ENCODE results near the gene ZNF761.
"Not testable (repeated sequence)": the region's sequence is repeated elsewhere in the genome, so short reads cannot be mapped to it uniquely, and the experiment has no call there.

ZNF761 gene

GRCh38 chr19:53498024-53498395, 66.2 kb downstream of the ZNF761 start:
- H3K9me3 ChIP-seq (ENCODE audit: control insufficient read depth, insufficient read depth, low read length); H3K9ac ChIP-seq (ENCODE audit: low read depth, low read length); H3K27me3 ChIP-seq (ENCODE audit: control insufficient read depth, insufficient read depth, low read length); H3K4me3 ChIP-seq (ENCODE audit: low read depth, low read length); H3K36me3 ChIP-seq (ENCODE audit: control insufficient read depth, insufficient read depth, low read length); H3K4me1 ChIP-seq (ENCODE audit: control insufficient read depth, insufficient read depth, low read length): not testable (repeated sequence)

DNA sequence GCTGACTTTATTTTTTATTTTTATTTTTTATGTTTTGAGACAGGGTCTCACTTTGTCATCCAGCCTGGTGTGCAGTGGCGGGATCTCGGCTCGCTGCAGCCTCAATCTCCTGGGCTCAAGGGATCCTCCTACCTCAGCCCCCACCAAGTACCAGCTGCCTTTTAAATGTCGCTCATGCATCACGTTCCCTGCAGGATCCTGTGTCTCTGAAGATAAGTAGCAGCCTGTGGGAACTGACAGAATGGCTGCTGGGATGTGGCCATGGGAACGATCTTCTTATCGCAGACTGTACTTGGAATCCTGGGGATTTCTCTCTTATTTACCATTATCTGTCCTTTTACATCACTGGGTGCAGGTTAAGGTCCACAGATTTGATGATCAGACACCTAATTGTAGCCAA, 71.4 kb downstream of the ZNF761 start:
- not testable (repeated sequence) for H3K9ac ChIP-seq (ENCODE audit: low read depth, low read length); H3K4me3 ChIP-seq (ENCODE audit: low read depth, low read length); H3K27me3 ChIP-seq (ENCODE audit: control insufficient read depth, insufficient read depth, low read length); H3K36me3 ChIP-seq (ENCODE audit: control insufficient read depth, insufficient read depth, low read length); H3K9me3 ChIP-seq (ENCODE audit: control insufficient read depth, insufficient read depth, low read length)
- peaks cover 13% of the 10 kb centered on the region for H3K4me1 ChIP-seq (ENCODE audit: control insufficient read depth, insufficient read depth, low read length)

GRCh38 chr19:53503671-53504364, 72.0 kb downstream of the ZNF761 start:
- H3K4me3 ChIP-seq (ENCODE audit: low read depth, low read length): peak overlapping the region; percentile 47
- not testable (repeated sequence) for H3K9ac ChIP-seq (ENCODE audit: low read depth, low read length); H3K27me3 ChIP-seq (ENCODE audit: control insufficient read depth, insufficient read depth, low read length); H3K9me3 ChIP-seq (ENCODE audit: control insufficient read depth, insufficient read depth, low read length); H3K36me3 ChIP-seq (ENCODE audit: control insufficient read depth, insufficient read depth, low read length)
- peaks cover 13% of the 10 kb centered on the region for H3K4me1 ChIP-seq (ENCODE audit: control insufficient read depth, insufficient read depth, low read length)

DNA sequence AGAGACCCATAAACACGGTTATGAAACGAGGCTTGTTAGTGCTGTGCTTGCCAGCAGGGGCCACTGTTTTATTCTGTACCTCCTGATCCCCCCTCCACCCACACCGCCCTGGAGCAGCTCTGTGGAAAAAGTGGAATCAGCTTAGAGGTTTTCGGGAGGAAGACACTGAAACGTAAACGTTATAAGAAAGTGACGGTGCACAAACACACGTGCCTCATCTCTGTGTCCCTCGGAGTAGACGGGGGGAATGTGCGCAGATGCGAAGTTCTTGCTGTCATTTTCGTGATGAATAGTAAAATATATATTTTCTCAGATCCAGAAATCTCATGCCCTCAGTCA, 72.5 kb downstream of the ZNF761 start:
- peaks cover 13% of the 10 kb centered on the region for H3K4me1 ChIP-seq (ENCODE audit: control insufficient read depth, insufficient read depth, low read length)
- not testable (repeated sequence) for H3K9me3 ChIP-seq (ENCODE audit: control insufficient read depth, insufficient read depth, low read length); H3K27me3 ChIP-seq (ENCODE audit: control insufficient read depth, insufficient read depth, low read length); H3K36me3 ChIP-seq (ENCODE audit: control insufficient read depth, insufficient read depth, low read length); H3K9ac ChIP-seq (ENCODE audit: low read depth, low read length)
- H3K4me3 ChIP-seq (ENCODE audit: low read depth, low read length): peak overlapping the region; percentile 47

- Histone ChIP-seq H3K4me3 (ENCODE audit: low read depth, low read length) (peak overlapping the region; percentile 47), H3K4me1 (ENCODE audit: control insufficient read depth, insufficient read depth, low read length) (peaks cover 13% of the 10 kb centered on the region), H3K9ac (ENCODE audit: low read depth, low read length) (no peak overlapping the region), H3K27me3 (ENCODE audit: control insufficient read depth, insufficient read depth, low read length) (no peaks in the 10 kb centered on the region), H3K9me3 (ENCODE audit: control insufficient read depth, insufficient read depth, low read length) (no peaks in the 10 kb centered on the region), H3K36me3 (ENCODE audit: control insufficient read depth, insufficient read depth, low read length) (no peaks in the 10 kb centered on the region)
These were observed 73.1 kb downstream of the ZNF761 start for GRCh38 chr19:53504885-53505284.

- Histone ChIP-seq H3K9ac (ENCODE audit: low read depth, low read length) (no peak overlapping the region), H3K36me3 (ENCODE audit: control insufficient read depth, insufficient read depth, low read length) (no peaks in the 10 kb centered on the region), H3K9me3 (ENCODE audit: control insufficient read depth, insufficient read depth, low read length) (no peaks in the 10 kb centered on the region), H3K4me1 (ENCODE audit: control insufficient read depth, insufficient read depth, low read length) (peaks cover 13% of the 10 kb centered on the region), H3K4me3 (ENCODE audit: low read depth, low read length) (no peak overlapping the region), H3K27me3 (ENCODE audit: control insufficient read depth, insufficient read depth, low read length) (no peaks in the 10 kb centered on the region)
These were observed 74.9 kb downstream of the ZNF761 start for GRCh38 chr19:53506728-53507127.
